ENCODE results near the gene SPATC1L.

Gene SPATC1L

DNA sequence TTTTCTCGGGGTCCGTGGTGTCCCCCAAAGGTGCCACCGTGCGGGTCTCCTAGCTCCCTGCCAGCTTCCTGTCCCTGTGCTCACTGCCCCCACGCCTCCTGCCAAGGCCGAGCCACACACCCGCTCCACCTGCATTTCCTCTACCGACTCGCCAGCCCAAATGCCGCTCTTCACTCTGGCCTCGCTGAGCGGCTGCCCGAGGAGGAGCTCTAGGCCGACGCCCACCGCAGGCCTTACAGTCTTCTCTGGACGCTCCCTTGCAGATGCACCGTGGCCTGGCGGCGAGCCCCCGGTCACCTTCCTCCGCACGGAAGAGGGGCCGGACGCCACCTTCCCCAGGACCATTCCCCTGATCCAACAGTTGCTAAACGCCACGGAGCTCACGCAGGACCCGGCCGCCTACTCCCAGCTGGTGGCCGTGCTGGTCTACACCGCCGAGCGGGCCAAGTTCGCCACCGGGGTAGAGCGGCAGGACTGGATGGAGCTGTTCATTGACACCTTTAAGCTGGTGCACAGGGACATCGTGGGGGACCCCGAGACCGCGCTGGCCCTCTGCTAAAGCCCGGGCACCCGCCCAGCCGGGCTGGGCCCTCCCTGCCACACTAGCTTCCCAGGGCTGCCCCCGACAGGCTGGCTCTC, 55.2 kb downstream of the SPATC1L start:
- ATAC-seq = no peak
- no peak for TF ChIP-seq ZC3H10 (CRISPR knock-in tag; IDR thresholded peaks at IDR 0.05)
- no peak for TF ChIP-seq ZFP30 (CRISPR knock-in tag; IDR thresholded peaks at IDR 0.05)
- no peak for TF ChIP-seq BACH2 (CRISPR knock-in tag; IDR thresholded peaks at IDR 0.05; ENCODE audit: borderline replicate concordance)
- TF ChIP-seq ZFP3 (CRISPR knock-in tag; IDR thresholded peaks at IDR 0.05) = no peak
- TF ChIP-seq, protein P1, sequence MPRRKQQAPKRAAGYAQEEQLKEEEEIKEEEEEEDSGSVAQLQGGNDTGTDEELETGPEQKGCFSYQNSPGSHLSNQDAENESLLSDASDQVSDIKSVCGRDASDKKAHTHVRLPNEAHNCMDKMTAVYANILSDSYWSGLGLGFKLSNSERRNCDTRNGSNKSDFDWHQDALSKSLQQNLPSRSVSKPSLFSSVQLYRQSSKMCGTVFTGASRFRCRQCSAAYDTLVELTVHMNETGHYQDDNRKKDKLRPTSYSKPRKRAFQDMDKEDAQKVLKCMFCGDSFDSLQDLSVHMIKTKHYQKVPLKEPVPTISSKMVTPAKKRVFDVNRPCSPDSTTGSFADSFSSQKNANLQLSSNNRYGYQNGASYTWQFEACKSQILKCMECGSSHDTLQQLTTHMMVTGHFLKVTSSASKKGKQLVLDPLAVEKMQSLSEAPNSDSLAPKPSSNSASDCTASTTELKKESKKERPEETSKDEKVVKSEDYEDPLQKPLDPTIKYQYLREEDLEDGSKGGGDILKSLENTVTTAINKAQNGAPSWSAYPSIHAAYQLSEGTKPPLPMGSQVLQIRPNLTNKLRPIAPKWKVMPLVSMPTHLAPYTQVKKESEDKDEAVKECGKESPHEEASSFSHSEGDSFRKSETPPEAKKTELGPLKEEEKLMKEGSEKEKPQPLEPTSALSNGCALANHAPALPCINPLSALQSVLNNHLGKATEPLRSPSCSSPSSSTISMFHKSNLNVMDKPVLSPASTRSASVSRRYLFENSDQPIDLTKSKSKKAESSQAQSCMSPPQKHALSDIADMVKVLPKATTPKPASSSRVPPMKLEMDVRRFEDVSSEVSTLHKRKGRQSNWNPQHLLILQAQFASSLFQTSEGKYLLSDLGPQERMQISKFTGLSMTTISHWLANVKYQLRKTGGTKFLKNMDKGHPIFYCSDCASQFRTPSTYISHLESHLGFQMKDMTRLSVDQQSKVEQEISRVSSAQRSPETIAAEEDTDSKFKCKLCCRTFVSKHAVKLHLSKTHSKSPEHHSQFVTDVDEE (CRISPR knock-in tag; IDR thresholded peaks at IDR 0.05) = no peak
- TF ChIP-seq, protein P2, sequence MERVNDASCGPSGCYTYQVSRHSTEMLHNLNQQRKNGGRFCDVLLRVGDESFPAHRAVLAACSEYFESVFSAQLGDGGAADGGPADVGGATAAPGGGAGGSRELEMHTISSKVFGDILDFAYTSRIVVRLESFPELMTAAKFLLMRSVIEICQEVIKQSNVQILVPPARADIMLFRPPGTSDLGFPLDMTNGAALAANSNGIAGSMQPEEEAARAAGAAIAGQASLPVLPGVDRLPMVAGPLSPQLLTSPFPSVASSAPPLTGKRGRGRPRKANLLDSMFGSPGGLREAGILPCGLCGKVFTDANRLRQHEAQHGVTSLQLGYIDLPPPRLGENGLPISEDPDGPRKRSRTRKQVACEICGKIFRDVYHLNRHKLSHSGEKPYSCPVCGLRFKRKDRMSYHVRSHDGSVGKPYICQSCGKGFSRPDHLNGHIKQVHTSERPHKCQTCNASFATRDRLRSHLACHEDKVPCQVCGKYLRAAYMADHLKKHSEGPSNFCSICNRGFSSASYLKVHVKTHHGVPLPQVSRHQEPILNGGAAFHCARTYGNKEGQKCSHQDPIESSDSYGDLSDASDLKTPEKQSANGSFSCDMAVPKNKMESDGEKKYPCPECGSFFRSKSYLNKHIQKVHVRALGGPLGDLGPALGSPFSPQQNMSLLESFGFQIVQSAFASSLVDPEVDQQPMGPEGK (CRISPR knock-in tag; IDR thresholded peaks at IDR 0.05; ENCODE audit: borderline replicate concordance) = no peak
- no peak for TF ChIP-seq ARNTL (CRISPR knock-in tag; IDR thresholded peaks at IDR 0.05; ENCODE audit: borderline replicate concordance, low read depth)
- no peak for TF ChIP-seq SNAI2 (CRISPR knock-in tag; IDR thresholded peaks at IDR 0.05)
- TF ChIP-seq ESRRG (CRISPR knock-in tag; IDR thresholded peaks at IDR 0.05) = no peak
- no peak for TF ChIP-seq GLIS3 (CRISPR knock-in tag; IDR thresholded peaks at IDR 0.05)
- no peak for TF ChIP-seq ZNF8 (CRISPR knock-in tag; IDR thresholded peaks at IDR 0.05)
- no peak for TF ChIP-seq PPARA (CRISPR knock-in tag; IDR thresholded peaks at IDR 0.05; ENCODE audit: borderline replicate concordance)
- TF ChIP-seq ISL1 (CRISPR knock-in tag; IDR thresholded peaks at IDR 0.05) = no peak
- no peak for TF ChIP-seq TOX (CRISPR knock-in tag; IDR thresholded peaks at IDR 0.05; ENCODE audit: borderline replicate concordance)
- TF ChIP-seq OSR1 (CRISPR knock-in tag; IDR thresholded peaks at IDR 0.05) = no peak
- TF ChIP-seq, protein P3, sequence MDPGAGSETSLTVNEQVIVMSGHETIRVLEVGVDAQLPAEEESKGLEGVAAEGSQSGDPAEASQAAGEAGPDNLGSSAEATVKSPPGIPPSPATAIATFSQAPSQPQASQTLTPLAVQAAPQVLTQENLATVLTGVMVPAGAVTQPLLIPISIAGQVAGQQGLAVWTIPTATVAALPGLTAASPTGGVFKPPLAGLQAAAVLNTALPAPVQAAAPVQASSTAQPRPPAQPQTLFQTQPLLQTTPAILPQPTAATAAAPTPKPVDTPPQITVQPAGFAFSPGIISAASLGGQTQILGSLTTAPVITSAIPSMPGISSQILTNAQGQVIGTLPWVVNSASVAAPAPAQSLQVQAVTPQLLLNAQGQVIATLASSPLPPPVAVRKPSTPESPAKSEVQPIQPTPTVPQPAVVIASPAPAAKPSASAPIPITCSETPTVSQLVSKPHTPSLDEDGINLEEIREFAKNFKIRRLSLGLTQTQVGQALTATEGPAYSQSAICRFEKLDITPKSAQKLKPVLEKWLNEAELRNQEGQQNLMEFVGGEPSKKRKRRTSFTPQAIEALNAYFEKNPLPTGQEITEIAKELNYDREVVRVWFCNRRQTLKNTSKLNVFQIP (CRISPR knock-in tag; IDR thresholded peaks at IDR 0.05; ENCODE audit: borderline replicate concordance, low read depth) = no peak
- TF ChIP-seq CSDC2 (CRISPR knock-in tag; IDR thresholded peaks at IDR 0.05) = no peak

DNA sequence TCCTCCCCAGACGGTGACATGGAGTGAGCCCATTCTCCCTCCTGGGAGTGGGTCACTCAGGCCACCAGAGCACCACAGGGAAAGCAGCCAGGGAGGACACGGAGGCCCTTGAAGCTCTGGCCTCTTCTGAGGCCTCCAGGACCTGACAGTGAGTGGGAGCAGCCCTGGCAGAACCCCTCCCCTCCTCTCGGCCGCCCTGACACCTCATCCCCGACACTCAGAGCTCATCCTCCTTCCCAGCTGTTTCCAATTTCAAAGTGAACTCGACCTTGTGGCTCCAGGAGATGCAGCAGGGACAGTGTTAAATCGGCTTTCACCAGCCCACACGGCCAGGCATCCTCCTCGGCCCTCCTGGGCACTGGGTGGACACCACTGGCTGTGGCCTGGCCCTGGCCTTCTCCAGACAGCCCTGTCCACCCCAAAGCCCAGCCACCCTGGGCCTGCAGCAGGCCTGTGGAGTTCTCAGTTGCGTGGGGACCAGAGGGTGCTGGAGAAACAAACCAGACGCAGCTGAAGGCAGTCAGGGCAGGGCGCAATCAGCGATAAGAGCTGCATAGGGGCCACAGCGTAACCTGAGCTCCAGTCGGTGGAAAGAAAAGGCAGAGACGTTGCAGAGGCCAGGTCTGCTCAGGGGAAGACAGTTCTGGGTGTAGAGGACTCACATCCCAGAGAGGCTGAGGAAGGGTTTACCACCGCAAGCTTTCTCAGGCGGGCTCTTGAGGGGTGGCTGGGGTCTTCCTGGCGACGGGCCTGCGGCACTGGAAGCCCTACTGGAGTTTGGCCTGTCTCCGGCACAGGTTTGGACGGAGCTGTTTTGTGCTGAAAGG, 55.9 kb downstream of the SPATC1L start:
- no peak for TF ChIP-seq BACH2 (CRISPR knock-in tag; IDR thresholded peaks at IDR 0.05; ENCODE audit: borderline replicate concordance)
- TF ChIP-seq, protein P4, sequence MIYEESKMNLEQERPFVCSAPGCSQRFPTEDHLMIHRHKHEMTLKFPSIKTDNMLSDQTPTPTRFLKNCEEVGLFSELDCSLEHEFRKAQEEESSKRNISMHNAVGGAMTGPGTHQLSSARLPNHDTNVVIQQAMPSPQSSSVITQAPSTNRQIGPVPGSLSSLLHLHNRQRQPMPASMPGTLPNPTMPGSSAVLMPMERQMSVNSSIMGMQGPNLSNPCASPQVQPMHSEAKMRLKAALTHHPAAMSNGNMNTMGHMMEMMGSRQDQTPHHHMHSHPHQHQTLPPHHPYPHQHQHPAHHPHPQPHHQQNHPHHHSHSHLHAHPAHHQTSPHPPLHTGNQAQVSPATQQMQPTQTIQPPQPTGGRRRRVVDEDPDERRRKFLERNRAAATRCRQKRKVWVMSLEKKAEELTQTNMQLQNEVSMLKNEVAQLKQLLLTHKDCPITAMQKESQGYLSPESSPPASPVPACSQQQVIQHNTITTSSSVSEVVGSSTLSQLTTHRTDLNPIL (CRISPR knock-in tag; IDR thresholded peaks at IDR 0.05; ENCODE audit: low read depth) = no peak
- no peak for TF ChIP-seq ZFP3 (CRISPR knock-in tag; IDR thresholded peaks at IDR 0.05)
- no peak for TF ChIP-seq OSR1 (CRISPR knock-in tag; IDR thresholded peaks at IDR 0.05)
- TF ChIP-seq TCF4 (CRISPR knock-in tag; IDR thresholded peaks at IDR 0.05; ENCODE audit: borderline replicate concordance) = peak; percentile 46; the same call in 1 of the 2 replicates
- peak; percentile 73 for TF ChIP-seq ZNF70 (CRISPR knock-in tag; IDR thresholded peaks at IDR 0.05)
- peak; percentile 22; the same call in 2 of the 3 replicates for ATAC-seq

DNA sequence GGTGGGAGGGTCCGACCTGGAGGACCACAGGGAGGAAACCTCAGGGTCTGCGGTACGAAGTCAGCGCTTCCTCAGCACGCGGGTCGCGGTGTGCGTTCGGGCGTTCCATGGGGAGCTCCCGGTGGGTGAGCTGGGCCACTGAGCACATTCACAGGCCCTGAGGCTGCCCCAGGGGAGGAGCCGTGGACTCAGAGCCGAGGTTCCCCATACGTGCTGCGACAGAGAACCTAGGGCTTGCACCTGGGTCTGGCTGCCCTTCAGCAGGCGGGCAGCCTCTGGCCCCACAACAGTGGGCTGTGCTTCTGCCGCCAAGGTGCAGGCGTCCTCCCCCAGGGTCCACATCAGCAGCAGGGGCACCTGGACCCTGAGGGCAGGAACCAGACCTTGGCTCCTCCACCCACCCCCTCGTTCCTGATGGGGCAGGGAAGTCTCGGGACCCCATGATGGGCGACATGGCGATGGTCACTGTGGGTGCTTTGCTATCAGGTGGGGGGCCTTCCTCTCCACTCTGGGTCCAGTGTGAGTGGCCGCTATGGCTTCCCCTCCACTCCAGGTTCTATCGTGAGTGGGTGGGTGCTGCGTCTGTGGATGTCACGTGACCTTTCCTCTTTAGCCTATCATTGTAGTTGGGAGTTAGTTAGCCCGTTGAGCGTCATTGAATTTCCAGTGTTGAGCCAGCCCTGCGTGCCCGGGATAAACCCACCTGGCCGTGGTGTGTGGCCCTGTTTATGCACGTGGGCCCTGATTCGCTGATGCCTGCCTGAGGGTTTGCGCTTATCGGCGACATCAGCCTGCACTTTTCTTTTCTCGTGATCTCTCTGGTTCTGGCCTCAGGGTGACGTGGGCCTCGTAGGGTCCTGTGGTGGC, 56.8 kb downstream of the SPATC1L start:
- no peak for ATAC-seq
- no peak for TF ChIP-seq BACH2 (CRISPR knock-in tag; IDR thresholded peaks at IDR 0.05; ENCODE audit: borderline replicate concordance)
- TF ChIP-seq GLIS3 (CRISPR knock-in tag; IDR thresholded peaks at IDR 0.05) = no peak
- TF ChIP-seq, protein P2 (CRISPR knock-in tag; IDR thresholded peaks at IDR 0.05; ENCODE audit: borderline replicate concordance) = no peak
- TF ChIP-seq ZNF8 (CRISPR knock-in tag; IDR thresholded peaks at IDR 0.05) = no peak
- no peak for TF ChIP-seq ZFP3 (CRISPR knock-in tag; IDR thresholded peaks at IDR 0.05)
- no peak for TF ChIP-seq ZNF70 (CRISPR knock-in tag; IDR thresholded peaks at IDR 0.05)
- TF ChIP-seq ZFP30 (CRISPR knock-in tag; IDR thresholded peaks at IDR 0.05) = no peak
- TF ChIP-seq, protein P3 (CRISPR knock-in tag; IDR thresholded peaks at IDR 0.05; ENCODE audit: borderline replicate concordance, low read depth) = no peak
- no peak for TF ChIP-seq ZC3H10 (CRISPR knock-in tag; IDR thresholded peaks at IDR 0.05)
- TF ChIP-seq PPARA (CRISPR knock-in tag; IDR thresholded peaks at IDR 0.05; ENCODE audit: borderline replicate concordance) = no peak
